Endothelial cell of umbilical vein (primary cell): ENCODE measurements around the gene BCAS3. TPM values are rescaled to one million over a fixed set of nuclear protein-coding genes. Genes with fewer than 3 reads are reported as not detected.

Experiments used
- BruUV-seq: library from RNA; stranded (reverse); fragments of 400-500 nt; replicated peaks from 2 replicates; lab custom pipeline; 2021; lab: Mats Ljungman, UMichigan
- CTCF ChIA-PET: fragments of 300-600, 350-600 bp; sonication (Branson Sonifier 250); formaldehyde crosslinking; loops from one replicate; lab custom pipeline; 2021; ENCODE audit warnings: antibody characterized with exemption, inconsistent platforms; lab: Charles Lee
- POLR2A ChIA-PET: fragments of 300-600, 350-600 bp; sonication (Branson Sonifier 250); formaldehyde crosslinking; loops from one replicate; lab custom pipeline; 2021; ENCODE audit warnings: antibody characterized with exemption, inconsistent platforms; lab: Charles Lee
- DNase-seq: peaks from one replicate; pipeline ENCODE4 v3.0.0-alpha.2; 2011; ENCODE audit warnings: low read depth, low spot score
- FAIRE-seq: peaks from 2 replicates; lab custom pipeline; 2011; peaks lifted over from hg19 to GRCh38; lab: Jason Lieb, UNC
- H2AFZ ChIP-seq: 2 replicates; pipeline ENCODE4 v1.6.0; 2012; ENCODE audit warnings: low read depth, low read length, control low read depth, inconsistent platforms
- H3K27ac ChIP-seq: 2 replicates; pipeline ENCODE4 v1.5.1; 2011; ENCODE audit warnings: low read depth, mild to moderate bottlenecking, control low read depth, low read length, moderate library complexity; ENCODE audit not compliant: insufficient read depth
- H3K27me3 ChIP-seq, 2 experiments: 2 replicates each; pipeline versions ENCODE4 v1.6.0 to v1.6.1; 2011; ENCODE audit warnings: low read length in 2 of 2, mixed read lengths in 1 of 2; ENCODE audit not compliant: control insufficient read depth in 2 of 2, insufficient read depth in 2 of 2
- H3K36me3 ChIP-seq, 2 experiments: 2 replicates in 1 of 2; 3 replicates in 1 of 2; pipeline ENCODE4 v1.5.1; 2011; ENCODE audit warnings: low read length in 2 of 2, mild to moderate bottlenecking in 1 of 2, moderate library complexity in 1 of 2; ENCODE audit not compliant: control insufficient read depth in 2 of 2, insufficient read depth in 2 of 2; ENCODE audit errors: extremely low read depth in 1 of 2
- H3K4me1 ChIP-seq: 3 replicates; pipeline ENCODE4 v1.5.1; 2011; ENCODE audit warnings: mild to moderate bottlenecking, low read length; ENCODE audit not compliant: control insufficient read depth, insufficient read depth; ENCODE audit errors: extremely low read depth
- H3K4me2 ChIP-seq: 2 replicates; pipeline ENCODE4 v1.6.1; 2011; ENCODE audit warnings: low read length, control low read depth, mixed read lengths; ENCODE audit not compliant: insufficient read depth
- H3K4me3 ChIP-seq, 3 experiments: fragments of 200-600 bp in 1 of 3; sonication (generic), shearing (Covaris generic) in 1 of 3; replicated peaks in 1 of 3; 2 replicates each; pipeline ENCODE4 v1.5.1; 2011 to 2016; ENCODE audit warnings: control low read depth in 3 of 3, low read length in 3 of 3, mild to moderate bottlenecking in 2 of 3, inconsistent platforms in 1 of 3, low read depth in 1 of 3, moderate library complexity in 1 of 3; ENCODE audit not compliant: insufficient read depth in 1 of 3
- H3K79me2 ChIP-seq: 2 replicates; pipeline ENCODE4 v1.6.0; 2012; ENCODE audit warnings: low read length, inconsistent platforms; ENCODE audit not compliant: control insufficient read depth, insufficient read depth
- H3K9ac ChIP-seq: replicated peaks from 2 replicates; pipeline ENCODE3; 2011; ENCODE audit warnings: low read length, control low read depth; ENCODE audit not compliant: insufficient read depth; ENCODE audit errors: extremely low read depth
- H3K9me1 ChIP-seq: replicated peaks from 3 replicates; pipeline ENCODE4 v1.6.0; 2011; ENCODE audit warnings: mild to moderate bottlenecking, low read length; ENCODE audit not compliant: control insufficient read depth, insufficient read depth; ENCODE audit errors: extremely low read depth
- H3K9me3 ChIP-seq: replicated peaks from 2 replicates; pipeline ENCODE4 v1.5.1; 2012; ENCODE audit warnings: low read length, inconsistent platforms; ENCODE audit not compliant: control insufficient read depth, insufficient read depth
- H4K20me1 ChIP-seq: replicated peaks from 2 replicates; pipeline ENCODE3; 2011; ENCODE audit warnings: mild to moderate bottlenecking, low read length; ENCODE audit not compliant: control insufficient read depth, insufficient read depth; ENCODE audit errors: extremely low read depth
- CTCF ChIP-seq, 2 donors: IDR thresholded peaks; 1 replicate in 1 of 2; 2 replicates in 1 of 2; pipeline ENCODE4 v1.5.1; 2011; ENCODE audit warnings: low read length in 2 of 2, mild to moderate bottlenecking in 2 of 2, moderate library complexity in 2 of 2, control low read depth in 1 of 2, inconsistent platforms in 1 of 2, low read depth in 1 of 2; ENCODE audit not compliant: insufficient read depth in 1 of 2; ENCODE audit errors: extremely low read depth in 1 of 2
- EZH2 ChIP-seq: IDR thresholded peaks from 2 replicates; pipeline ENCODE4 v1.6.1; 2012; ENCODE audit warnings: borderline replicate concordance, low read depth, mild to moderate bottlenecking, moderate library complexity, low read length, inconsistent platforms; ENCODE audit not compliant: severe bottlenecking
- FOS ChIP-seq: IDR thresholded peaks from 2 replicates; pipeline ENCODE4 v1.6.1; 2011; ENCODE audit warnings: mild to moderate bottlenecking, low read length, moderate library complexity, borderline replicate concordance; ENCODE audit not compliant: insufficient read depth
- GATA2 ChIP-seq: IDR thresholded peaks from 2 replicates; pipeline ENCODE4 v1.7.0; 2011; ENCODE audit warnings: low read depth, mild to moderate bottlenecking, moderate library complexity, mixed read lengths, low read length; ENCODE audit not compliant: insufficient read length, insufficient read depth
- JUN ChIP-seq: IDR thresholded peaks from 2 replicates; pipeline ENCODE4 v1.6.1; 2011; ENCODE audit warnings: borderline replicate concordance, low read depth; ENCODE audit not compliant: insufficient read length, insufficient read depth
- MAX ChIP-seq: IDR thresholded peaks from 2 replicates; pipeline ENCODE4 v1.6.1; 2011; ENCODE audit not compliant: insufficient read depth, insufficient read length
- MYC ChIP-seq: IDR thresholded peaks from one replicate; pipeline ENCODE4 v1.6.1; 2011; ENCODE audit warnings: mild to moderate bottlenecking, low read depth, low read length
- POLR2A ChIP-seq: IDR thresholded peaks from 2 replicates; pipeline ENCODE4 v1.6.1; 2012; ENCODE audit warnings: low read depth, mild to moderate bottlenecking, control low read depth, low read length
- POLR2AphosphoS5 ChIP-seq: IDR thresholded peaks from 2 replicates; pipeline ENCODE4 v1.6.1; 2012; ENCODE audit warnings: low read depth, mild to moderate bottlenecking, control low read depth, low read length, moderate library complexity; ENCODE audit not compliant: insufficient read depth
- dilution Hi-C: fragments of 300-500 bp; cut with MboI; formaldehyde crosslinking; loops from one replicate; pipeline ENCODE4 v1.15.0; 2019; ENCODE audit warnings: low sequenced_read_pairs; ENCODE audit not compliant: extremely low pct_ligation_motif_present
- intact Hi-C: fragments of 100-400 bp; cut with micrococcal nuclease; formaldehyde crosslinking; loops from one replicate; pipeline ENCODE4 v1.10.0; 2022
- polyA plus RNA-seq, 4 experiments: library from polyadenylated mRNA; depleted of rRNA in 3 of 4; stranded (reverse) in 3 of 4; unstranded in 1 of 4; fragments of >200 nt; gene quantifications; 2 replicates each; pipeline versions ENCODE4 v1.2.1 to v1.2.3, GENCODE V29; 2011 to 2012; ENCODE audit warnings: missing spikeins in 1 of 4
- total RNA-seq: library from RNA; stranded (reverse); gene quantifications from 2 replicates; pipeline ENCODE4 v1.2.3, GENCODE V29; 2021

BCAS3 gene
- total and polyA plus RNA-seq, 2 donors (not counting 3 experiments of a cell fraction or from before 2014, with no cell fraction given) = 8.2 to 16.0 TPM

- no peak overlapping the region for H2AFZ ChIP-seq
- dilution Hi-C loops = no loop called here
- no peaks in the 10 kb centered on the region for H3K36me3 ChIP-seq
- no peak overlapping the region for H3K27ac ChIP-seq
- no peaks in the 10 kb centered on the region for H3K4me1 ChIP-seq
- intact Hi-C loops = loop anchor here (10.0 kb wide), 1 partner anchor 60 kb away; no protein-coding TSS in a partner anchor
- FAIRE-seq (no peak), DNase-seq (no peak)
- ChIA-PET CTCF (no interaction called here), POLR2A (no interaction called here)
- TF ChIP-seq GATA2 (no peak), FOS (no peak), MYC (no peak)
- no peak overlapping the region for H3K4me3 ChIP-seq
- H3K9me3 ChIP-seq = no peaks in the 10 kb centered on the region
- no peaks in the 10 kb centered on the region for H4K20me1 ChIP-seq
- H3K9ac ChIP-seq = no peak overlapping the region
- no peaks in the 10 kb centered on the region for H3K27me3 ChIP-seq
- H3K9me1 ChIP-seq = no peaks in the 10 kb centered on the region
- H3K79me2 ChIP-seq = no peaks in the 10 kb centered on the region
- BruUV-seq = no TSS peak
- no peak overlapping the region for H3K4me2 ChIP-seq
These were observed 446.9 kb downstream of the BCAS3 start for GRCh38 chr17:61124562-61124961.

- BruUV-seq = no TSS peak
- DNase-seq (no peak), FAIRE-seq (no peak)
- Histone ChIP-seq H3K79me2 (no peaks in the 10 kb centered on the region), H4K20me1 (no peaks in the 10 kb centered on the region), H3K4me3 (no peak overlapping the region), H2AFZ (no peak overlapping the region), H3K4me2 (no peak overlapping the region), H3K9me1 (no peaks in the 10 kb centered on the region), H3K27me3 (no peaks in the 10 kb centered on the region), H3K9ac (no peak overlapping the region), H3K4me1 (no peaks in the 10 kb centered on the region), H3K36me3 (no peaks in the 10 kb centered on the region), H3K9me3 (no peaks in the 10 kb centered on the region), H3K27ac (no peak overlapping the region)
- dilution Hi-C loops = no loop called here
- intact Hi-C loops = loop anchor here (10.0 kb wide), 1 partner anchor 58 kb away; no protein-coding TSS in a partner anchor
- TF ChIP-seq FOS (no peak), GATA2 (no peak), EZH2 (no peak), JUN (no peak), CTCF (IDR thresholded peaks at IDR 0.05; ENCODE audit: extremely low read depth in 1 of 2, insufficient read depth in 1 of 2, low read depth in 1 of 2, low read length in 2 of 2) (no peak), POLR2A (no peak), POLR2AphosphoS5 (no peak), MAX (no peak), MYC (no peak)
- CTCF ChIA-PET = no interaction called here
- POLR2A ChIA-PET = no interaction called here
These were observed 449.0 kb downstream of the BCAS3 start for GRCh38 chr17:61126473-61127249.
